SU-DHL-6 (cell line): ENCODE measurements around the gene CCNL2.
A peak's percentile ranks its signal among the peaks of the same experiment; 100 is the strongest.

Experiments used
- H2AFZ ChIP-seq: fragments of 200-600 bp; sonication (generic); 2 replicates; pipeline ENCODE4 v1.6.1; 2014; ENCODE audit warnings: low read depth, mild to moderate bottlenecking, moderate library complexity, mixed read lengths, antibody characterized with exemption, low read length; ENCODE audit not compliant: severe bottlenecking
- H3F3A ChIP-seq: fragments of 200-600 bp; shearing (Covaris generic); 2 replicates; pipeline ENCODE4 v1.6.0; 2016; ENCODE audit warnings: antibody characterized with exemption, mild to moderate bottlenecking; ENCODE audit not compliant: insufficient read depth
- H3K27ac ChIP-seq: fragments of 200-600 bp; sonication (generic); 2 replicates; pipeline ENCODE4 v1.5.1; 2016; ENCODE audit warnings: low read depth, mild to moderate bottlenecking, low read length, moderate library complexity, mixed read lengths
- H3K27me3 ChIP-seq: fragments of 200-600 bp; sonication (generic), shearing (Covaris generic); 2 replicates; pipeline ENCODE4 v1.6.0; 2014; ENCODE audit warnings: mild to moderate bottlenecking, low read length
- H3K36me3 ChIP-seq: fragments of 200-600 bp; sonication (generic); 2 replicates; pipeline ENCODE4 v1.6.1; 2014; ENCODE audit warnings: mild to moderate bottlenecking, low read length, mixed read lengths
- H3K4me2 ChIP-seq: fragments of 300-600, 200-600 bp; shearing (Covaris generic), sonication (generic); 2 replicates; pipeline ENCODE4 v1.6.0; 2014; ENCODE audit warnings: low read length, low read depth, mild to moderate bottlenecking; ENCODE audit not compliant: poor library complexity, severe bottlenecking
- H3K4me3 ChIP-seq: fragments of 200-600 bp; sonication (generic); 2 replicates; pipeline ENCODE4 v1.5.1; 2014; ENCODE audit warnings: antibody characterized with exemption, low read length, mild to moderate bottlenecking, mixed read lengths; ENCODE audit not compliant: insufficient read depth, poor library complexity, severe bottlenecking
- H3K79me2 ChIP-seq: fragments of 200-600 bp; sonication (generic); 2 replicates; pipeline ENCODE4 v1.6.1; 2014; ENCODE audit warnings: mild to moderate bottlenecking, low read length, moderate library complexity; ENCODE audit not compliant: insufficient read depth
- H3K9ac ChIP-seq: fragments of 200-600 bp; sonication (generic); 2 replicates; pipeline ENCODE4 v1.7.0; 2014; ENCODE audit warnings: mild to moderate bottlenecking, low read length
- H3K9me2 ChIP-seq: fragments of 200-600 bp; sonication (generic); replicated peaks from 2 replicates; pipeline ENCODE4 v1.6.1; 2014; ENCODE audit warnings: low read length; ENCODE audit not compliant: insufficient read depth
- H3K9me3 ChIP-seq: fragments of 200-600 bp; sonication (generic); 2 replicates; pipeline ENCODE4 v1.6.1; 2014; ENCODE audit warnings: low read length, mixed read lengths; ENCODE audit not compliant: insufficient read depth
- H4K20me1 ChIP-seq: fragments of 200-600 bp; sonication (generic); 2 replicates; pipeline ENCODE4 v1.6.1; 2014; ENCODE audit warnings: low read depth, mild to moderate bottlenecking, antibody characterized with exemption, low read length, moderate library complexity, mixed read lengths
- CTCF ChIP-seq: fragments of 200-600 bp; sonication (generic); IDR thresholded peaks from one replicate; pipeline ENCODE4 v1.5.1; 2017; ENCODE audit warnings: antibody characterized with exemption, mild to moderate bottlenecking, low read length, moderate library complexity; ENCODE audit not compliant: insufficient read depth, poor library complexity, severe bottlenecking
- EZH2phosphoT487 ChIP-seq: fragments of 200-600 bp; sonication (generic), shearing (Covaris generic); conservative IDR thresholded peaks from 2 replicates; pipeline ENCODE4 v1.6.1; 2018; ENCODE audit warnings: mild to moderate bottlenecking, antibody characterized with exemption, low read length, moderate library complexity, mixed read lengths

CCNL2 gene

GRCh38 chr1:1407636-1408318, 8.6 kb upstream of the CCNL2 start:
- TF ChIP-seq CTCF (no peak), EZH2phosphoT487 (no peak)
- peaks cover 11% of the 10 kb centered on the region; the same call in 1 of the 2 replicates for H3K36me3 ChIP-seq
- peak overlapping the region; percentile 57 for H3K4me2 ChIP-seq
- 0 out of 2 replicates have a peak, but pooled peaks cover 7% of the 10 kb centered on the region for H4K20me1 ChIP-seq
- H3K27ac ChIP-seq = no peak overlapping the region; the same call in 1 of the 2 replicates
- no peaks in the 10 kb centered on the region for H3K9me3 ChIP-seq
- H3K79me2 ChIP-seq = peaks cover 44% of the 10 kb centered on the region
- H3K9ac ChIP-seq = peak overlapping the region; percentile 99
- no peaks in the 10 kb centered on the region for H3K27me3 ChIP-seq
- H3F3A ChIP-seq = peaks cover 13% of the 10 kb centered on the region
- H3K4me3 ChIP-seq = peak overlapping the region; percentile 97
- H3K9me2 ChIP-seq = no peaks in the 10 kb centered on the region
- no peak overlapping the region for H2AFZ ChIP-seq

- H3K27ac ChIP-seq = peak within 1 kb of the TSS; percentile 54
- no peaks in the 10 kb centered on the region for H3K9me2 ChIP-seq
- peaks cover 11% of the 10 kb centered on the region; the same call in 1 of the 2 replicates for H3K36me3 ChIP-seq
- peaks cover 19% of the 10 kb centered on the region for H3F3A ChIP-seq
- H3K4me3 ChIP-seq = peak within 1 kb of the TSS; percentile 97
- H3K4me2 ChIP-seq = peak within 1 kb of the TSS; percentile 91
- H2AFZ ChIP-seq = peak within 1 kb of the TSS; percentile 89
- 0 out of 2 replicates have a peak, but pooled peaks cover 7% of the 10 kb centered on the region for H4K20me1 ChIP-seq
- no peaks in the 10 kb centered on the region for H3K9me3 ChIP-seq
- H3K9ac ChIP-seq = peak within 1 kb of the TSS; percentile 99
- no peaks in the 10 kb centered on the region for H3K27me3 ChIP-seq
- peaks cover 44% of the 10 kb centered on the region for H3K79me2 ChIP-seq
- no peak for TF ChIP-seq EZH2phosphoT487
- TF ChIP-seq CTCF = no peak
Observed at GRCh38 chr1:1406821-1407635, 7.9 kb upstream of the CCNL2 start, which contains the start of gene MRPL20. TSS of gene MRPL20 (minus strand) at chr1:1407293. CDS start at chr1:1407217, 76 bp downstream.

GRCh38 chr1:1406101-1406820, 7.1 kb upstream of the CCNL2 start:
- peak overlapping the region; percentile 99 for H3K9ac ChIP-seq
- peaks cover 11% of the 10 kb centered on the region; the same call in 1 of the 2 replicates for H3K36me3 ChIP-seq
- peak overlapping the region; percentile 91 for H3K4me2 ChIP-seq
- peak overlapping the region; percentile 54 for H3K27ac ChIP-seq
- no peak for TF ChIP-seq CTCF
- no peak for TF ChIP-seq EZH2phosphoT487
- H3K9me3 ChIP-seq = no peaks in the 10 kb centered on the region
- H3K27me3 ChIP-seq = no peaks in the 10 kb centered on the region
- no peaks in the 10 kb centered on the region for H3K9me2 ChIP-seq
- peaks cover 25% of the 10 kb centered on the region for H3F3A ChIP-seq
- H4K20me1 ChIP-seq = 0 out of 2 replicates have a peak, but pooled peaks cover 7% of the 10 kb centered on the region
- H3K79me2 ChIP-seq = peaks cover 48% of the 10 kb centered on the region
- H3K4me3 ChIP-seq = peak overlapping the region; percentile 97
- peak overlapping the region; percentile 89 for H2AFZ ChIP-seq
